ENCODE data around the gene ARHGAP28. TPM values are rescaled to one million over a fixed set of nuclear protein-coding genes. Genes with fewer than 3 reads are reported as not detected.

Gene ARHGAP28
- polyA plus RNA-seq, 1 donor from 2014 or later, result 9.8 TPM

- Histone ChIP-seq H3K27ac (ENCODE audit: low read length) (no peak overlapping the region), H3K9ac (ENCODE audit: low read length) (no peak overlapping the region), H3K4me3 (ENCODE audit: low read length) (no peak overlapping the region), H3K4me2 (ENCODE audit: low read length) (no peak overlapping the region), H3F3A (ENCODE audit: insufficient read depth, low read length, poor library complexity, severe bottlenecking) (no peaks in the 10 kb centered on the region), H3K36me3 (ENCODE audit: insufficient read depth, low read length) (no peaks in the 10 kb centered on the region), H3K27me3 (ENCODE audit: insufficient read depth, low read depth, low read length) (no peaks in the 10 kb centered on the region), H3K9me2 (ENCODE audit: insufficient read depth, low read length) (no peaks in the 10 kb centered on the region), H2AFZ (ENCODE audit: low read depth, low read length) (no peak overlapping the region), H3K79me2 (replicated peaks; ENCODE audit: insufficient read depth, low read length) (no peaks in the 10 kb centered on the region), H3K9me3 (ENCODE audit: low read length) (no peaks in the 10 kb centered on the region), H4K20me1 (ENCODE audit: insufficient read depth) (no peaks in the 10 kb centered on the region)
- TF ChIP-seq, protein P1, sequence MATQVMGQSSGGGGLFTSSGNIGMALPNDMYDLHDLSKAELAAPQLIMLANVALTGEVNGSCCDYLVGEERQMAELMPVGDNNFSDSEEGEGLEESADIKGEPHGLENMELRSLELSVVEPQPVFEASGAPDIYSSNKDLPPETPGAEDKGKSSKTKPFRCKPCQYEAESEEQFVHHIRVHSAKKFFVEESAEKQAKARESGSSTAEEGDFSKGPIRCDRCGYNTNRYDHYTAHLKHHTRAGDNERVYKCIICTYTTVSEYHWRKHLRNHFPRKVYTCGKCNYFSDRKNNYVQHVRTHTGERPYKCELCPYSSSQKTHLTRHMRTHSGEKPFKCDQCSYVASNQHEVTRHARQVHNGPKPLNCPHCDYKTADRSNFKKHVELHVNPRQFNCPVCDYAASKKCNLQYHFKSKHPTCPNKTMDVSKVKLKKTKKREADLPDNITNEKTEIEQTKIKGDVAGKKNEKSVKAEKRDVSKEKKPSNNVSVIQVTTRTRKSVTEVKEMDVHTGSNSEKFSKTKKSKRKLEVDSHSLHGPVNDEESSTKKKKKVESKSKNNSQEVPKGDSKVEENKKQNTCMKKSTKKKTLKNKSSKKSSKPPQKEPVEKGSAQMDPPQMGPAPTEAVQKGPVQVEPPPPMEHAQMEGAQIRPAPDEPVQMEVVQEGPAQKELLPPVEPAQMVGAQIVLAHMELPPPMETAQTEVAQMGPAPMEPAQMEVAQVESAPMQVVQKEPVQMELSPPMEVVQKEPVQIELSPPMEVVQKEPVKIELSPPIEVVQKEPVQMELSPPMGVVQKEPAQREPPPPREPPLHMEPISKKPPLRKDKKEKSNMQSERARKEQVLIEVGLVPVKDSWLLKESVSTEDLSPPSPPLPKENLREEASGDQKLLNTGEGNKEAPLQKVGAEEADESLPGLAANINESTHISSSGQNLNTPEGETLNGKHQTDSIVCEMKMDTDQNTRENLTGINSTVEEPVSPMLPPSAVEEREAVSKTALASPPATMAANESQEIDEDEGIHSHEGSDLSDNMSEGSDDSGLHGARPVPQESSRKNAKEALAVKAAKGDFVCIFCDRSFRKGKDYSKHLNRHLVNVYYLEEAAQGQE (IDR thresholded peaks at IDR 0.05; ENCODE audit: borderline replicate concordance), result no peak
- TF ChIP-seq EP300 (conservative IDR thresholded peaks at IDR 0.05; ENCODE audit: poor library complexity, severe bottlenecking), result no peak
- TF ChIP-seq RAD21 (conservative IDR thresholded peaks at IDR 0.05), result no peak
- no peak for TF ChIP-seq POLR2AphosphoS5 (IDR thresholded peaks at IDR 0.05)
- TF ChIP-seq TAF1 (IDR thresholded peaks at IDR 0.05; ENCODE audit: low read depth), result no peak
- TF ChIP-seq EZH2 (IDR thresholded peaks at IDR 0.05; ENCODE audit: borderline replicate concordance, insufficient read depth, low read length, poor library complexity, severe bottlenecking), result no peak
- no peak for TF ChIP-seq MXI1 (conservative IDR thresholded peaks at IDR 0.05; ENCODE audit: poor library complexity, severe bottlenecking)
- TF ChIP-seq CTCF (IDR thresholded peaks at IDR 0.05; ENCODE audit: poor library complexity, severe bottlenecking), result no peak
- no peak for TF ChIP-seq SMC3 (conservative IDR thresholded peaks at IDR 0.05; ENCODE audit: poor library complexity)
Observed at GRCh38 chr18:6743999-6744398, 14.5 kb downstream of the ARHGAP28 start.

GRCh38 chr18:6744816-6745455 is 15.4 kb downstream of the ARHGAP28 start:
- H4K20me1 ChIP-seq (ENCODE audit: insufficient read depth), result no peaks in the 10 kb centered on the region
- H3K9me3 ChIP-seq (ENCODE audit: low read length), result no peaks in the 10 kb centered on the region
- H3K27ac ChIP-seq (ENCODE audit: low read length), result peak overlapping the region; percentile 27
- H3F3A ChIP-seq (ENCODE audit: insufficient read depth, low read length, poor library complexity, severe bottlenecking), result no peaks in the 10 kb centered on the region
- H3K36me3 ChIP-seq (ENCODE audit: insufficient read depth, low read length), result no peaks in the 10 kb centered on the region
- no peak overlapping the region for H3K4me2 ChIP-seq (ENCODE audit: low read length)
- no peaks in the 10 kb centered on the region for H3K27me3 ChIP-seq (ENCODE audit: insufficient read depth, low read depth, low read length)
- no peaks in the 10 kb centered on the region for H3K79me2 ChIP-seq (replicated peaks; ENCODE audit: insufficient read depth, low read length)
- H3K4me3 ChIP-seq (ENCODE audit: low read length), result no peak overlapping the region
- H3K9ac ChIP-seq (ENCODE audit: low read length), result no peak overlapping the region
- H3K9me2 ChIP-seq (ENCODE audit: insufficient read depth, low read length), result no peaks in the 10 kb centered on the region
- TF ChIP-seq CTCF (IDR thresholded peaks at IDR 0.05; ENCODE audit: poor library complexity, severe bottlenecking) (no peak), POLR2AphosphoS5 (IDR thresholded peaks at IDR 0.05) (no peak), TAF1 (IDR thresholded peaks at IDR 0.05; ENCODE audit: low read depth) (no peak)
- no peak overlapping the region for H2AFZ ChIP-seq (ENCODE audit: low read depth, low read length)

All from neural cell (in vitro differentiated cells).